H1 (cell line): ENCODE results near the gene CAPN11. TPM values are rescaled to one million over a fixed set of nuclear protein-coding genes. Genes with fewer than 3 reads are reported as not detected.

Source experiments
- CREB1 ChIP-seq: IDR thresholded peaks from 2 replicates; pipeline ENCODE4 v1.6.1; 2012; ENCODE audit warnings: inconsistent platforms
- FOSL1 ChIP-seq: IDR thresholded peaks from 2 replicates; pipeline ENCODE4 v1.6.1; 2011; ENCODE audit warnings: mild to moderate bottlenecking, low read depth, low read length, moderate library complexity; ENCODE audit not compliant: insufficient read depth
- GTF2F1 ChIP-seq: IDR thresholded peaks from 2 replicates; pipeline ENCODE4 v1.6.1; 2012; ENCODE audit warnings: low read depth, low read length, improper control_type of control experiment, borderline replicate concordance
- RAD21 ChIP-seq, 2 experiments: IDR thresholded peaks in 1 of 2; conservative IDR thresholded peaks in 1 of 2; 2 replicates each; pipeline ENCODE4 v1.6.1; 2011; ENCODE audit warnings: low read depth in 2 of 2, low read length in 2 of 2, improper control_type of control experiment in 1 of 2, inconsistent platforms in 1 of 2, mild to moderate bottlenecking in 1 of 2, moderate library complexity in 1 of 2
- TAF7 ChIP-seq: optimal IDR thresholded peaks from 2 replicates; pipeline ENCODE3; 2011; ENCODE audit warnings: low read depth, mild to moderate bottlenecking, inconsistent platforms, low read length, moderate library complexity, borderline replicate concordance
- polyA plus RNA-seq, 7 experiments: library from polyadenylated mRNA; depleted of rRNA in 3 of 7; stranded (reverse) in 5 of 7; unstranded in 2 of 7; fragments of >200 nt in 5 of 7; fragments of 200-250 nt in 2 of 7; gene quantifications; 1 replicate in 5 of 7; 2 replicates in 1 of 7; 4 replicates in 1 of 7; pipeline versions ENCODE4 v1.2.1 to v1.2.3, GENCODE V29; 2011 to 2013; ENCODE audit warnings: missing spikeins in 2 of 7, mixed read lengths in 2 of 7
- total RNA-seq: library from RNA; stranded (reverse); fragmentation: NEBNext Ultra II Directional; extraction: Animal tissue kit (Norgen Biotek cat#: 25700); gene quantifications from 2 replicates; pipeline ENCODE4 v1.2.1, GENCODE V29; 2021
- TF ChIP-seq, protein P1 (sequence below): fragments of 300-600 bp; sonication (generic); IDR thresholded peaks from 2 replicates; pipeline ENCODE4 v1.7.1; 2012; ENCODE audit warnings: low read length, moderate library complexity, mild to moderate bottlenecking, inconsistent platforms; ENCODE audit not compliant: insufficient replicate concordance
- TF ChIP-seq, protein P2 (sequence below): IDR thresholded peaks from 2 replicates; pipeline ENCODE4 v1.6.1; 2012; ENCODE audit warnings: inconsistent platforms

Gene CAPN11
- total and polyA plus RNA-seq, 2 of the 8 experiments (the other 6 are each of a cell fraction or from before 2014, with no cell fraction given): 0.95 to 0.97 TPM

DNA sequence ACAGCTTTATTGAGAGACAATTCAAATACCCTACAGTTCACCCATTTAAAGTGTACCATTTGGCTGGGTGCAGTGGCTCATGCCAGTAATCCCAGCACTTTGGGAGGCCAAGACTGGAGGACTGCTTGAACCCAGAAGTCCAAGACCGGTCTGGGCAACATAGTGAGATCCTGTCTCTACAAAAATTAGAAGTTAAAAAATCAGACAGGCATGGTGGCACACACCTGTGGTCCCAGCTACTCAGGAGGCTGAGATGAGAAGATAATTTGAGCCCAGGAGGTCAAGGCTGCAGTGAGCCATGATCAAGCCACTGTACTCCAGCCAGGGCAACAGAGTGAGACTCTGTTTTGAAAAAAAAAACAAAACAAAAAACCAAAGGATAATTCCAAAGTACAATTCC, 8.9 kb downstream of the CAPN11 start (continued):
- TF ChIP-seq, protein P1, sequence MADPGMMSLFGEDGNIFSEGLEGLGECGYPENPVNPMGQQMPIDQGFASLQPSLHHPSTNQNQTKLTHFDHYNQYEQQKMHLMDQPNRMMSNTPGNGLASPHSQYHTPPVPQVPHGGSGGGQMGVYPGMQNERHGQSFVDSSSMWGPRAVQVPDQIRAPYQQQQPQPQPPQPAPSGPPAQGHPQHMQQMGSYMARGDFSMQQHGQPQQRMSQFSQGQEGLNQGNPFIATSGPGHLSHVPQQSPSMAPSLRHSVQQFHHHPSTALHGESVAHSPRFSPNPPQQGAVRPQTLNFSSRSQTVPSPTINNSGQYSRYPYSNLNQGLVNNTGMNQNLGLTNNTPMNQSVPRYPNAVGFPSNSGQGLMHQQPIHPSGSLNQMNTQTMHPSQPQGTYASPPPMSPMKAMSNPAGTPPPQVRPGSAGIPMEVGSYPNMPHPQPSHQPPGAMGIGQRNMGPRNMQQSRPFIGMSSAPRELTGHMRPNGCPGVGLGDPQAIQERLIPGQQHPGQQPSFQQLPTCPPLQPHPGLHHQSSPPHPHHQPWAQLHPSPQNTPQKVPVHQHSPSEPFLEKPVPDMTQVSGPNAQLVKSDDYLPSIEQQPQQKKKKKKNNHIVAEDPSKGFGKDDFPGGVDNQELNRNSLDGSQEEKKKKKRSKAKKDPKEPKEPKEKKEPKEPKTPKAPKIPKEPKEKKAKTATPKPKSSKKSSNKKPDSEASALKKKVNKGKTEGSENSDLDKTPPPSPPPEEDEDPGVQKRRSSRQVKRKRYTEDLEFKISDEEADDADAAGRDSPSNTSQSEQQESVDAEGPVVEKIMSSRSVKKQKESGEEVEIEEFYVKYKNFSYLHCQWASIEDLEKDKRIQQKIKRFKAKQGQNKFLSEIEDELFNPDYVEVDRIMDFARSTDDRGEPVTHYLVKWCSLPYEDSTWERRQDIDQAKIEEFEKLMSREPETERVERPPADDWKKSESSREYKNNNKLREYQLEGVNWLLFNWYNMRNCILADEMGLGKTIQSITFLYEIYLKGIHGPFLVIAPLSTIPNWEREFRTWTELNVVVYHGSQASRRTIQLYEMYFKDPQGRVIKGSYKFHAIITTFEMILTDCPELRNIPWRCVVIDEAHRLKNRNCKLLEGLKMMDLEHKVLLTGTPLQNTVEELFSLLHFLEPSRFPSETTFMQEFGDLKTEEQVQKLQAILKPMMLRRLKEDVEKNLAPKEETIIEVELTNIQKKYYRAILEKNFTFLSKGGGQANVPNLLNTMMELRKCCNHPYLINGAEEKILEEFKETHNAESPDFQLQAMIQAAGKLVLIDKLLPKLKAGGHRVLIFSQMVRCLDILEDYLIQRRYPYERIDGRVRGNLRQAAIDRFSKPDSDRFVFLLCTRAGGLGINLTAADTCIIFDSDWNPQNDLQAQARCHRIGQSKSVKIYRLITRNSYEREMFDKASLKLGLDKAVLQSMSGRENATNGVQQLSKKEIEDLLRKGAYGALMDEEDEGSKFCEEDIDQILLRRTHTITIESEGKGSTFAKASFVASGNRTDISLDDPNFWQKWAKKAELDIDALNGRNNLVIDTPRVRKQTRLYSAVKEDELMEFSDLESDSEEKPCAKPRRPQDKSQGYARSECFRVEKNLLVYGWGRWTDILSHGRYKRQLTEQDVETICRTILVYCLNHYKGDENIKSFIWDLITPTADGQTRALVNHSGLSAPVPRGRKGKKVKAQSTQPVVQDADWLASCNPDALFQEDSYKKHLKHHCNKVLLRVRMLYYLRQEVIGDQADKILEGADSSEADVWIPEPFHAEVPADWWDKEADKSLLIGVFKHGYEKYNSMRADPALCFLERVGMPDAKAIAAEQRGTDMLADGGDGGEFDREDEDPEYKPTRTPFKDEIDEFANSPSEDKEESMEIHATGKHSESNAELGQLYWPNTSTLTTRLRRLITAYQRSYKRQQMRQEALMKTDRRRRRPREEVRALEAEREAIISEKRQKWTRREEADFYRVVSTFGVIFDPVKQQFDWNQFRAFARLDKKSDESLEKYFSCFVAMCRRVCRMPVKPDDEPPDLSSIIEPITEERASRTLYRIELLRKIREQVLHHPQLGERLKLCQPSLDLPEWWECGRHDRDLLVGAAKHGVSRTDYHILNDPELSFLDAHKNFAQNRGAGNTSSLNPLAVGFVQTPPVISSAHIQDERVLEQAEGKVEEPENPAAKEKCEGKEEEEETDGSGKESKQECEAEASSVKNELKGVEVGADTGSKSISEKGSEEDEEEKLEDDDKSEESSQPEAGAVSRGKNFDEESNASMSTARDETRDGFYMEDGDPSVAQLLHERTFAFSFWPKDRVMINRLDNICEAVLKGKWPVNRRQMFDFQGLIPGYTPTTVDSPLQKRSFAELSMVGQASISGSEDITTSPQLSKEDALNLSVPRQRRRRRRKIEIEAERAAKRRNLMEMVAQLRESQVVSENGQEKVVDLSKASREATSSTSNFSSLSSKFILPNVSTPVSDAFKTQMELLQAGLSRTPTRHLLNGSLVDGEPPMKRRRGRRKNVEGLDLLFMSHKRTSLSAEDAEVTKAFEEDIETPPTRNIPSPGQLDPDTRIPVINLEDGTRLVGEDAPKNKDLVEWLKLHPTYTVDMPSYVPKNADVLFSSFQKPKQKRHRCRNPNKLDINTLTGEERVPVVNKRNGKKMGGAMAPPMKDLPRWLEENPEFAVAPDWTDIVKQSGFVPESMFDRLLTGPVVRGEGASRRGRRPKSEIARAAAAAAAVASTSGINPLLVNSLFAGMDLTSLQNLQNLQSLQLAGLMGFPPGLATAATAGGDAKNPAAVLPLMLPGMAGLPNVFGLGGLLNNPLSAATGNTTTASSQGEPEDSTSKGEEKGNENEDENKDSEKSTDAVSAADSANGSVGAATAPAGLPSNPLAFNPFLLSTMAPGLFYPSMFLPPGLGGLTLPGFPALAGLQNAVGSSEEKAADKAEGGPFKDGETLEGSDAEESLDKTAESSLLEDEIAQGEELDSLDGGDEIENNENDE: no peak
- TF ChIP-seq CREB1 (no peak), RAD21 (IDR thresholded peaks at IDR 0.05 in 1 of 2, conservative IDR thresholded peaks at IDR 0.05 in 1 of 2; ENCODE audit: low read depth in 2 of 2, low read length in 2 of 2) (no peak), FOSL1 (no peak), GTF2F1 (no peak), TAF7 (no peak)
- TF ChIP-seq, protein P2, sequence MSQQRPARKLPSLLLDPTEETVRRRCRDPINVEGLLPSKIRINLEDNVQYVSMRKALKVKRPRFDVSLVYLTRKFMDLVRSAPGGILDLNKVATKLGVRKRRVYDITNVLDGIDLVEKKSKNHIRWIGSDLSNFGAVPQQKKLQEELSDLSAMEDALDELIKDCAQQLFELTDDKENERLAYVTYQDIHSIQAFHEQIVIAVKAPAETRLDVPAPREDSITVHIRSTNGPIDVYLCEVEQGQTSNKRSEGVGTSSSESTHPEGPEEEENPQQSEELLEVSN: no peak
